SU-DHL-6 (cell line): ENCODE measurements around the gene FARS2.

ENCODE experiments used
- H2AFZ ChIP-seq: fragments of 200-600 bp; sonication (generic); 2 replicates; pipeline ENCODE4 v1.6.1; 2014; ENCODE audit warnings: low read depth, mild to moderate bottlenecking, moderate library complexity, mixed read lengths, antibody characterized with exemption, low read length; ENCODE audit not compliant: severe bottlenecking
- H3F3A ChIP-seq: fragments of 200-600 bp; shearing (Covaris generic); 2 replicates; pipeline ENCODE4 v1.6.0; 2016; ENCODE audit warnings: antibody characterized with exemption, mild to moderate bottlenecking; ENCODE audit not compliant: insufficient read depth
- H3K27ac ChIP-seq: fragments of 200-600 bp; sonication (generic); 2 replicates; pipeline ENCODE4 v1.5.1; 2016; ENCODE audit warnings: low read depth, mild to moderate bottlenecking, low read length, moderate library complexity, mixed read lengths
- H3K27me3 ChIP-seq: fragments of 200-600 bp; sonication (generic), shearing (Covaris generic); 2 replicates; pipeline ENCODE4 v1.6.0; 2014; ENCODE audit warnings: mild to moderate bottlenecking, low read length
- H3K36me3 ChIP-seq: fragments of 200-600 bp; sonication (generic); 2 replicates; pipeline ENCODE4 v1.6.1; 2014; ENCODE audit warnings: mild to moderate bottlenecking, low read length, mixed read lengths
- H3K4me2 ChIP-seq: fragments of 300-600, 200-600 bp; shearing (Covaris generic), sonication (generic); 2 replicates; pipeline ENCODE4 v1.6.0; 2014; ENCODE audit warnings: low read length, low read depth, mild to moderate bottlenecking; ENCODE audit not compliant: poor library complexity, severe bottlenecking
- H3K4me3 ChIP-seq: fragments of 200-600 bp; sonication (generic); 2 replicates; pipeline ENCODE4 v1.5.1; 2014; ENCODE audit warnings: antibody characterized with exemption, low read length, mild to moderate bottlenecking, mixed read lengths; ENCODE audit not compliant: insufficient read depth, poor library complexity, severe bottlenecking
- H3K79me2 ChIP-seq: fragments of 200-600 bp; sonication (generic); 2 replicates; pipeline ENCODE4 v1.6.1; 2014; ENCODE audit warnings: mild to moderate bottlenecking, low read length, moderate library complexity; ENCODE audit not compliant: insufficient read depth
- H3K9ac ChIP-seq: fragments of 200-600 bp; sonication (generic); 2 replicates; pipeline ENCODE4 v1.7.0; 2014; ENCODE audit warnings: mild to moderate bottlenecking, low read length
- H3K9me2 ChIP-seq: fragments of 200-600 bp; sonication (generic); replicated peaks from 2 replicates; pipeline ENCODE4 v1.6.1; 2014; ENCODE audit warnings: low read length; ENCODE audit not compliant: insufficient read depth
- H3K9me3 ChIP-seq: fragments of 200-600 bp; sonication (generic); 2 replicates; pipeline ENCODE4 v1.6.1; 2014; ENCODE audit warnings: low read length, mixed read lengths; ENCODE audit not compliant: insufficient read depth
- H4K20me1 ChIP-seq: fragments of 200-600 bp; sonication (generic); 2 replicates; pipeline ENCODE4 v1.6.1; 2014; ENCODE audit warnings: low read depth, mild to moderate bottlenecking, antibody characterized with exemption, low read length, moderate library complexity, mixed read lengths
- CTCF ChIP-seq: fragments of 200-600 bp; sonication (generic); IDR thresholded peaks from one replicate; pipeline ENCODE4 v1.5.1; 2017; ENCODE audit warnings: antibody characterized with exemption, mild to moderate bottlenecking, low read length, moderate library complexity; ENCODE audit not compliant: insufficient read depth, poor library complexity, severe bottlenecking
- EZH2phosphoT487 ChIP-seq: fragments of 200-600 bp; sonication (generic), shearing (Covaris generic); conservative IDR thresholded peaks from 2 replicates; pipeline ENCODE4 v1.6.1; 2018; ENCODE audit warnings: mild to moderate bottlenecking, antibody characterized with exemption, low read length, moderate library complexity, mixed read lengths

The FARS2 gene

GRCh38 chr6:5778317-5778857, 517.1 kb downstream of the FARS2 start:
- no peaks in the 10 kb centered on the region for H3K36me3 ChIP-seq
- H3K4me2 ChIP-seq, result no peak overlapping the region
- H3K79me2 ChIP-seq, result no peaks in the 10 kb centered on the region
- H3K9me2 ChIP-seq, result no peaks in the 10 kb centered on the region
- H3K4me3 ChIP-seq, result no peak overlapping the region
- no peaks in the 10 kb centered on the region for H3K27me3 ChIP-seq
- no peaks in the 10 kb centered on the region for H3K9me3 ChIP-seq
- H2AFZ ChIP-seq, result no peak overlapping the region
- TF ChIP-seq CTCF, result no peak
- no peak for TF ChIP-seq EZH2phosphoT487
- H3K27ac ChIP-seq, result no peak overlapping the region
- H3K9ac ChIP-seq, result no peak overlapping the region
- H4K20me1 ChIP-seq, result no peaks in the 10 kb centered on the region
- no peaks in the 10 kb centered on the region for H3F3A ChIP-seq

- no peak overlapping the region for H2AFZ ChIP-seq
- no peak overlapping the region for H3K4me3 ChIP-seq
- H3K79me2 ChIP-seq, result no peaks in the 10 kb centered on the region
- no peaks in the 10 kb centered on the region for H3K36me3 ChIP-seq
- no peaks in the 10 kb centered on the region for H4K20me1 ChIP-seq
- TF ChIP-seq EZH2phosphoT487 (no peak), CTCF (no peak)
- no peak overlapping the region for H3K9ac ChIP-seq
- H3F3A ChIP-seq, result no peaks in the 10 kb centered on the region
- H3K27ac ChIP-seq, result no peak overlapping the region
- no peaks in the 10 kb centered on the region for H3K9me3 ChIP-seq
- H3K4me2 ChIP-seq, result no peak overlapping the region
- no peaks in the 10 kb centered on the region for H3K9me2 ChIP-seq
- no peaks in the 10 kb centered on the region for H3K27me3 ChIP-seq
These were observed 517.6 kb downstream of the FARS2 start for GRCh38 chr6:5778906-5779305.

- Histone ChIP-seq H3K27me3 (no peaks in the 10 kb centered on the region), H2AFZ (no peak overlapping the region), H4K20me1 (no peaks in the 10 kb centered on the region), H3K4me2 (no peak overlapping the region), H3F3A (no peaks in the 10 kb centered on the region), H3K9ac (no peak overlapping the region), H3K27ac (no peak overlapping the region), H3K79me2 (no peaks in the 10 kb centered on the region), H3K9me2 (no peaks in the 10 kb centered on the region), H3K9me3 (no peaks in the 10 kb centered on the region), H3K4me3 (no peak overlapping the region), H3K36me3 (no peaks in the 10 kb centered on the region)
- TF ChIP-seq EZH2phosphoT487 (no peak), CTCF (no peak)
These were observed 519.7 kb downstream of the FARS2 start for GRCh38 chr6:5781019-5781418.
